Limb (tissue), 2 donors: ENCODE data around the gene FASN.

Experiments used
- DNase-seq, 2 donors: peaks; one replicate each; pipeline ENCODE4 v3.0.0-alpha.2; 2016; ENCODE audit errors: extremely low spot score in 2 of 2

Gene FASN

GRCh38 chr17:82101767-82102679 is 4.0 kb upstream of the FASN start:
- DNase-seq: no peak

GRCh38 chr17:82101301-82101715 is 3.3 kb upstream of the FASN start:
- no peak for DNase-seq

GRCh38 chr17:82100502-82101298 is 2.7 kb upstream of the FASN start:
- DNase-seq: no peak

GRCh38 chr17:82098939-82099763 is 1.1 kb upstream of the FASN start:
- DNase-seq: peak in 1 of 2 donors; percentile 65

GRCh38 chr17:82097919-82098168 is 192 bp downstream of the FASN start:
- DNase-seq: no peak

- DNase-seq: peak in 1 of 2 donors; percentile 68
These were observed 685 bp downstream of the FASN start for GRCh38 chr17:82097184-82097918.

GRCh38 chr17:82096709-82097183 is 1.3 kb downstream of the FASN start:
- DNase-seq: no peak

GRCh38 chr17:82095777-82096708 is 2.0 kb downstream of the FASN start:
- DNase-seq: peak in 1 of 2 donors; percentile 26

GRCh38 chr17:82094931-82095776 is 2.9 kb downstream of the FASN start:
- peak in 1 of 2 donors; percentile 29 for DNase-seq

- no peak for DNase-seq
These were observed 4.9 kb downstream of the FASN start for GRCh38 chr17:82092995-82093751.

- DNase-seq: no peak
These were observed 5.4 kb downstream of the FASN start for GRCh38 chr17:82092628-82092994.

GRCh38 chr17:82092094-82092586 is 5.9 kb downstream of the FASN start:
- no peak for DNase-seq

GRCh38 chr17:82091264-82092066 is 6.6 kb downstream of the FASN start:
- no peak for DNase-seq

- no peak for DNase-seq
These were observed 7.3 kb downstream of the FASN start for GRCh38 chr17:82090549-82091263.

- no peak for DNase-seq
These were observed 8.1 kb downstream of the FASN start for GRCh38 chr17:82089723-82090548.
